Common myeloid progenitor, CD34-positive (primary cell): Measurements from ENCODE around the gene FAM200B.

Source experiments
- CTCF ChIA-PET: fragments of 350-600 bp; sonication (Branson Sonifier 250); formaldehyde crosslinking; loops from one replicate; lab custom pipeline; 2021; ENCODE audit warnings: antibody characterized with exemption; lab: Charles Lee
- POLR2A ChIA-PET: fragments of 350-600 bp; sonication (Branson Sonifier 250); formaldehyde crosslinking; loops from one replicate; lab custom pipeline; 2021; ENCODE audit warnings: antibody characterized with exemption; lab: Charles Lee
- DNase-seq, 3 donors: peaks; one replicate each; pipeline versions ENCODE4 v3.0.0 to v3.0.0-alpha.2; 2013
- H3K27ac ChIP-seq, 2 experiments: 1 replicate in 1 of 2; 2 replicates in 1 of 2; pipeline ENCODE4 v1.7.0; 2013; ENCODE audit warnings: inconsistent platforms in 2 of 2, low read length in 2 of 2, mild to moderate bottlenecking in 2 of 2, low read depth in 1 of 2, moderate library complexity in 1 of 2; ENCODE audit not compliant: severe bottlenecking in 2 of 2, insufficient read depth in 1 of 2, poor library complexity in 1 of 2
- H3K27me3 ChIP-seq, 5 experiments: replicated peaks in 2 of 5; 1 replicate in 3 of 5; 2 replicates in 2 of 5; pipeline versions ENCODE4 v1.6.1 to v1.7.0; 2013; ENCODE audit warnings: low read length in 4 of 5, mild to moderate bottlenecking in 2 of 5, moderate library complexity in 2 of 5, inconsistent platforms in 1 of 5; ENCODE audit not compliant: insufficient read depth in 5 of 5, control insufficient read depth in 4 of 5
- H3K36me3 ChIP-seq, 4 experiments: 1 replicate in 2 of 4; 2 replicates in 2 of 4; pipeline versions ENCODE4 v1.6.1 to v1.7.0; 2013; ENCODE audit warnings: low read length in 3 of 4, control low read depth in 1 of 4, mild to moderate bottlenecking in 1 of 4; ENCODE audit not compliant: control insufficient read depth in 4 of 4, insufficient read depth in 4 of 4
- H3K4me1 ChIP-seq, 4 experiments: 1 replicate in 3 of 4; 2 replicates in 1 of 4; pipeline versions ENCODE4 v1.6.1 to v1.7.1; 2013; ENCODE audit warnings: low read length in 3 of 4, mild to moderate bottlenecking in 3 of 4, control low read depth in 1 of 4, inconsistent platforms in 1 of 4, moderate library complexity in 1 of 4; ENCODE audit not compliant: control insufficient read depth in 4 of 4, insufficient read depth in 4 of 4; ENCODE audit errors: control extremely low read depth in 1 of 4
- H3K4me3 ChIP-seq, 7 experiments: 1 replicate in 4 of 7; 2 replicates in 3 of 7; pipeline versions ENCODE4 v1.5.1 to v1.7.0; 2013; ENCODE audit warnings: mild to moderate bottlenecking in 7 of 7, low read length in 6 of 7, moderate library complexity in 6 of 7, inconsistent platforms in 2 of 7, low read depth in 2 of 7, control low read depth in 1 of 7; ENCODE audit not compliant: insufficient read depth in 4 of 7, control insufficient read depth in 1 of 7; ENCODE audit errors: extremely low read depth in 1 of 7
- H3K9me3 ChIP-seq, 5 experiments: 1 replicate in 4 of 5; 2 replicates in 1 of 5; pipeline versions ENCODE4 v1.6.1 to v1.7.1; 2013; ENCODE audit warnings: low read length in 4 of 5, mild to moderate bottlenecking in 2 of 5, inconsistent platforms in 1 of 5, low read depth in 1 of 5, moderate library complexity in 1 of 5; ENCODE audit not compliant: control insufficient read depth in 4 of 5, insufficient read depth in 2 of 5; ENCODE audit errors: control extremely low read depth in 1 of 5
- WGBS: methylation state at CpG from one replicate; pipeline ENCODE4 v1.1.5; 2013; ENCODE audit not compliant: insufficient coverage; 5-methylcytosine and 5-hydroxymethylcytosine counted together

FAM200B gene

GRCh38 chr4:15691346-15692135, 9.9 kb downstream of the FAM200B start:
- CTCF ChIA-PET, result interaction anchor here (1.9 kb wide), 1 partner anchor 114 kb away, joined by 5 read pairs; no protein-coding TSS in a partner anchor
- 100% methylated on average over 1 of the region's 3 CpGs for WGBS
- Histone ChIP-seq H3K36me3 (peaks cover 0 to 13% (median 4%) of the 10 kb centered on the region in 4 experiments), H3K27me3 (no peaks in the 10 kb centered on the region), H3K4me3 (no peak overlapping the region), H3K27ac (no peak overlapping the region), H3K9me3 (no peaks in the 10 kb centered on the region), H3K4me1 (peaks cover 0 to 5% (median 1%) of the 10 kb centered on the region in 4 experiments)
- POLR2A ChIA-PET, result no interaction called here
- DNase-seq, result peak in 2 of 3 donors; percentile 53 to 64

GRCh38 chr4:15692602-15693001, 11.0 kb downstream of the FAM200B start:
- WGBS, result 95% methylated on average over 2 of the region's 2 CpGs
- Histone ChIP-seq H3K36me3 (peaks cover 0 to 7% (median 0%) of the 10 kb centered on the region in 4 experiments), H3K4me1 (peaks cover 0 to 5% (median 1%) of the 10 kb centered on the region in 4 experiments), H3K9me3 (no peaks in the 10 kb centered on the region), H3K27me3 (no peaks in the 10 kb centered on the region), H3K4me3 (no peak overlapping the region), H3K27ac (no peak overlapping the region)
- POLR2A ChIA-PET, result no interaction called here
- CTCF ChIA-PET, result interaction anchor here (1.9 kb wide), 1 partner anchor 113 kb away, joined by 5 read pairs; no protein-coding TSS in a partner anchor
- DNase-seq, result no peak

- Histone ChIP-seq H3K9me3 (peaks cover 0 to 3% (median 0%) of the 10 kb centered on the region in 5 experiments), H3K4me3 (no peak overlapping the region), H3K36me3 (no peaks in the 10 kb centered on the region), H3K4me1 (peaks cover 0 to 5% (median 1%) of the 10 kb centered on the region in 4 experiments), H3K27me3 (no peaks in the 10 kb centered on the region), H3K27ac (no peak overlapping the region)
- no peak for DNase-seq
- WGBS, result no CpG with 5 or more reads among the region's 4 CpGs
- ChIA-PET POLR2A (no interaction called here), CTCF (interaction anchor here (1.4 kb wide), 1 partner anchor 17 kb away, joined by 3 read pairs; no protein-coding TSS in a partner anchor)
These were observed 12.8 kb downstream of the FAM200B start for GRCh38 chr4:15694431-15694830.

GRCh38 chr4:15695240-15695699, 13.6 kb downstream of the FAM200B start:
- 97% methylated on average over 6 of the region's 10 CpGs for WGBS
- peaks cover 0 to 5% (median 1%) of the 10 kb centered on the region in 4 experiments for H3K4me1 ChIP-seq
- H3K27me3 ChIP-seq, result no peaks in the 10 kb centered on the region
- no peaks in the 10 kb centered on the region for H3K36me3 ChIP-seq
- no peak overlapping the region for H3K4me3 ChIP-seq
- H3K27ac ChIP-seq, result no peak overlapping the region
- no peak for DNase-seq
- H3K9me3 ChIP-seq, result peaks cover 0 to 4% (median 0%) of the 10 kb centered on the region in 5 experiments
- CTCF ChIA-PET, result interaction anchor here (1.1 kb wide), 1 partner anchor 15 kb away, joined by 3 read pairs; no protein-coding TSS in a partner anchor
- POLR2A ChIA-PET, result no interaction called here

- Histone ChIP-seq H3K4me3 (no peak overlapping the region), H3K36me3 (no peaks in the 10 kb centered on the region), H3K9me3 (peaks cover 0 to 4% (median 0%) of the 10 kb centered on the region in 5 experiments), H3K4me1 (peaks cover 0 to 5% (median 1%) of the 10 kb centered on the region in 4 experiments), H3K27ac (no peak overlapping the region), H3K27me3 (no peaks in the 10 kb centered on the region)
- DNase-seq, result no peak
- POLR2A ChIA-PET, result no interaction called here
- CTCF ChIA-PET, result interaction anchor here (1.1 kb wide), 1 partner anchor 15 kb away, joined by 3 read pairs; no protein-coding TSS in a partner anchor
- 100% methylated on average over 2 of the region's 3 CpGs for WGBS
These were observed 14.1 kb downstream of the FAM200B start for GRCh38 chr4:15695729-15696128.

GRCh38 chr4:15696866-15697265, 15.2 kb downstream of the FAM200B start:
- DNase-seq, result no peak
- ChIA-PET POLR2A (no interaction called here), CTCF (no interaction called here)
- H3K4me1 ChIP-seq, result peaks cover 0 to 2% (median under 1%) of the 10 kb centered on the region in 4 experiments
- no peak overlapping the region for H3K4me3 ChIP-seq
- no CpG with 5 or more reads among the region's 1 CpG for WGBS
- no peak overlapping the region for H3K27ac ChIP-seq
- no peaks in the 10 kb centered on the region for H3K36me3 ChIP-seq
- H3K9me3 ChIP-seq, result peaks cover 0 to 4% (median 0%) of the 10 kb centered on the region in 5 experiments
- H3K27me3 ChIP-seq, result no peaks in the 10 kb centered on the region
